22Rv1 (cell line): ENCODE results near the gene SERPINB1.

Experiments
- CTCF ChIP-seq: fragments of 450-650 bp; IDR thresholded peaks from 2 replicates; pipeline ENCODE4 v1.5.1; 2017; ENCODE audit warnings: mild to moderate bottlenecking
- ZFX ChIP-seq: fragments of 450-650 bp; IDR thresholded peaks from 2 replicates; pipeline ENCODE4 v1.6.1; 2017; ENCODE audit warnings: antibody characterized with exemption, borderline replicate concordance

GRCh38 chr6:2827142-2827541 lies 14.5 kb downstream of the SERPINB1 start:
- no peak for TF ChIP-seq CTCF
- TF ChIP-seq ZFX: no peak
